Upper lobe of left lung (tissue), 4 donors: ENCODE results near the gene KLK4.

Source experiments
- CTCF ChIP-seq, 6 experiments: fragments of 450-650 bp in 4 of 6; fragments of 200-600 bp in 2 of 6; sonication (generic) in 2 of 6; IDR thresholded peaks; one replicate each; pipeline ENCODE4 v1.5.1; 2016 to 2019; ENCODE audit warnings: antibody characterized with exemption in 6 of 6
- EP300 ChIP-seq, 4 donors: sonication (generic); formaldehyde crosslinking; IDR thresholded peaks; one replicate each; pipeline ENCODE4 v1.5.1; 2017; ENCODE audit warnings: antibody characterized with exemption in 4 of 4, control low read depth in 2 of 4
- POLR2A ChIP-seq, 4 donors: fragments of 450-650 bp; IDR thresholded peaks; one replicate each; pipeline ENCODE4 v1.5.1; 2016 to 2017; ENCODE audit warnings: antibody characterized with exemption in 4 of 4, mild to moderate bottlenecking in 2 of 4
- POLR2AphosphoS5 ChIP-seq, 2 donors: sonication (generic); formaldehyde crosslinking; IDR thresholded peaks; one replicate each; pipeline ENCODE4 v1.5.1; 2017; ENCODE audit warnings: antibody characterized with exemption in 2 of 2

GRCh38 chr19:50873056-50873455, 38.1 kb downstream of the KLK4 start, which contains the start of gene KLK2:
- TF ChIP-seq CTCF (IDR thresholded peaks at IDR 0.05) (no peak), POLR2A (IDR thresholded peaks at IDR 0.05) (no peak), POLR2AphosphoS5 (IDR thresholded peaks at IDR 0.05) (no peak), EP300 (IDR thresholded peaks at IDR 0.05) (no peak)
